NOMO-1 treated with dmso at 0.1 percent for 144 hours (cell line): ENCODE measurements around the gene TBCEL.
A peak's percentile ranks its signal among the peaks of the same experiment; 100 is the strongest.
"Not testable (repeated sequence)": the region's sequence is repeated elsewhere in the genome, so short reads cannot be mapped to it uniquely, and the experiment has no call there.

ENCODE experiments used
- DNase-seq: peaks from one replicate; lab custom pipeline; 2025; ENCODE audit not compliant: unreplicated experiment; lab: John Stamatoyannopoulos, UW

The TBCEL gene

DNA sequence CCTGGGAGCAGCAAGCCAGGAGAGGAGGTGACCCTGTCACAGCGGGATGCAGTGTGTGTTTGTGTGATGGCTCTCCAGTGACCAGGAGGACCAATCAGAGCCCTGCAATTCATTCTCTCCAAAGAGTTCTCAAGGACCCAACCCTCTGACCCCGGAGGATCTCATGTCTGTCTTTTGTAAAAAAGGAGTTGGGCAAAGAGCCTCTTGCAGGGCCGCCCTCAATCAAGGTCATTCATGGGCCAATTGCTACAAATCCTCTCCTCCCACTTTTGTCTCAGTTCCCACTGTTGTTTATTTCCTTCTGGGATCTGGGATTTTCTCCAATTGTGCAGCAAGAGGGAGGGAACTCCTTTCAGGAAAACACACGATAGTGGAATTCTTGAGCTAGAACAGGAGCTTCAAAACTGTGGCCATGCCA is 81.2 kb downstream of the TBCEL start:
- DNase-seq = no peak

GRCh38 chr11:121105481-121106195 is 81.7 kb downstream of the TBCEL start:
- DNase-seq = no peak

DNA sequence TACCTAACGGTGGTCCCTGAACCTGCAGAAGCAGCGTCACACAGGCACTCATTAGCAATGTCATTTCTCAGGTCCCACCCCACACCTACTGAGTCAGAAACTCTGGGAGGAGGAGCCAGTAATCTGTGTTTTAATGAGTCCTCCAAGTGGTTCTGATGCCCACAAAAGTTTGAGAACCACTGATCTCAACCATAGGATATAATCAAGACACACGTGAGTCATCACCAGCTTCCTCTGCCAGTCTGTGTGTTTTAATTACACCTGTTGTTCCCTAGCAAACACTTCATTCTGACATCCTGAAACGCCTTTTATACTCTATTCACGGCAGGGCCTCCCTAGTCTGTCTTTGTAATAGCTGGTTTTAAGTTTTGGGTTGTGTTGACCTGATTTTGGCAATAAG is 82.9 kb downstream of the TBCEL start:
- no peak for DNase-seq

DNA sequence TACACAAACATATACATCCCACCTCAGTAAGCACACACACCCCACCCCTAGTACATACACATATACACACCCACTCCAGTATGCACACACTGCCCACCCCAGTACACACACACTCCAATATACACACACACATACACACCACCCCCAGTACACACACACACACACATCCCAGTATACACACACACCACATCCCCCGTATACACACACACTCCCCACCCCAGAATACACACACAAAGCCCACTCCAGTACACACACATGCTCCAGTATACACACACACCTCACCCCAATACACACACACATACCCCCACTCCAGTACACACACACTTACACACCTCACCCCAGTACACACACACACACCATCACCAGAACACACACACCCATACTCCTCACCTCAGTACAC is 84.5 kb downstream of the TBCEL start:
- no peak for DNase-seq

DNA sequence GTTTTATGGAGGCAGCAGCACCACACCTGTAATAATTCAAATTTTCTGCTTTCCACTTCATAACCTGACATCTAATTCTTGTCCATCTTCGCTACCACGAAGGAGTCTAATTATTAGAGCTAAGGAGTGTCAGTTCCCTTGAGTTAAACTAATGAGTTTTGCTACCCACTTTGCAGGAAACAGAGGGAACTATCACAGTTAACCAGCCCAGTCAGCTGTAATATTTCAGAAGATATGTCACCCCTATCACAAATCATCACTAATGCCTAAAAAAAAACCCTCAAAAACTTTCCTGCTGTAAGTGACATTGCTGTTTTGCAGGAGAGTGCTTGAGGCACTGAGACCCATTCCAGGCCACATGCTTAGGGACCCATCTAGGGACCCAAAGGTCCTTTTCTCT is 85.6 kb downstream of the TBCEL start:
- DNase-seq = no peak

DNA sequence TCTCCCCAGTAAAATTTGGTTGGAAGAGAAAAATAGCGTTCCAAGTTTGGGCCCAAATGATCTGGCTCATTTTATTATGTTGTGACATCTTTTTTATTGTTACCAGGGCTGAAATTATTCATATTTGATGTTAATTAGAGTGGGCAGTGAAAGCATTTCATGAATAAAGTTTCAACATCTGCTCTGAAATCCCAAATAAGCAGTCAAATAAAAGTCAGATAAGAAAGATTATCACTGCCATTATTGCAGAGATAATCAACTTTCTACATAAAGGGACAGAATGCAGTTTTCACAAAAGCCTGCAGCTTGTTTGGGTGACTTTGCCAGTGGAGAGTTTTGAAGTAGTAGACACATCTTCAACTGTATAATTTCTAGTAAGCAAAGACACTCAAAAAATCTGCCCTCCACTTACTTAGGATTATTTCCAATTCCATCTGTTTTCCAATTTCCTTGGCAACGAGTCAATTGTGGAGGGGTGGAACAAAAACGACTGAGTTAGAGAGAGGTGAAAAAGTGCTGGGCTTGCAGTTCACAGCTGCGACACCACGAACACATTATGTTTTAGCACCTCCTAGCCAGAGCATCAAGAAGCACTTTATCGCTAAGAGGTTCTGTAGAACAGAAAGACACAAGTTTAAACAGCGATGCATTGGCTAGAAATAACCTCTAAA is 86.1 kb downstream of the TBCEL start:
- DNase-seq = no peak

DNA sequence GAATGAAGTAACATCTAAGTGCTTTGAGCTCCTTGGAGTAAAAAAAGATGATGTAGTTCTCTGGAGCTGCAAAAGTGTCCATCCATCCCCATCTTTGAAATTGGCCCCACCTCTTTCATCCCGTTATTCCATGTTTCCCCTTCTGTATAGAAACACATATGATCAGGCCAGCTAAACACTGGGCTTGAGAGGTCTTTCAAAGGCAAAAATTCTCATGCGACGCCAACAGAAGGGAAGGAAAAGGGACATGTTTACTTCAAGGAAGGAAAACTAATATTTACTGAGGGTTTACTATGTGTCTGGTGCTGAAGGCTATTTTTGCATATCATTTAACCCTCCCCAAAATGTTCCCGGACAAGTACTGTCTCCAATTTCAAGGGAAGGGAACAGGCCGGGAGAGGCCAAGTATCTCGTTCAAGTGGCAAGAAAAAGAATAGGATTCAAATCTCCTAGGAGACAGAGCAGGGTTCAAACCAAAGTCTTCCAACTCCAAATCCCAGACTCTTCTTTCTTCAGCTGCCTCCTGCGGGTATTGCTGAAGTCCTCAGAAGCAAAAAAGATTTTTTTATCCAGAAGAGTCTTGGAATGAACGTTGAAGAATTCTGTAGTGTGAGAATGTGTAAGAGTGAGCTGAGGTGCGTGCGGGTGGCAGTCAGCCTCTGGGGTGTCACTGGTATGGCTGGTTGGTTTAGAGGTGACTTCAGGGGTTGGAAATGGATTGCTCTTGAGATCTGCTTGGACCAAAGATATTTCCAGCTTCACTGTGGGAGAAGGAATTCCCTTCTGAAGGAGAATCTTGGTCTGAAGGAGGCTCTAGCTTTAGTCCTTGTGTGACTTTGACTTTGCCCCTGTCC is 87.2 kb downstream of the TBCEL start:
- no peak for DNase-seq

DNA sequence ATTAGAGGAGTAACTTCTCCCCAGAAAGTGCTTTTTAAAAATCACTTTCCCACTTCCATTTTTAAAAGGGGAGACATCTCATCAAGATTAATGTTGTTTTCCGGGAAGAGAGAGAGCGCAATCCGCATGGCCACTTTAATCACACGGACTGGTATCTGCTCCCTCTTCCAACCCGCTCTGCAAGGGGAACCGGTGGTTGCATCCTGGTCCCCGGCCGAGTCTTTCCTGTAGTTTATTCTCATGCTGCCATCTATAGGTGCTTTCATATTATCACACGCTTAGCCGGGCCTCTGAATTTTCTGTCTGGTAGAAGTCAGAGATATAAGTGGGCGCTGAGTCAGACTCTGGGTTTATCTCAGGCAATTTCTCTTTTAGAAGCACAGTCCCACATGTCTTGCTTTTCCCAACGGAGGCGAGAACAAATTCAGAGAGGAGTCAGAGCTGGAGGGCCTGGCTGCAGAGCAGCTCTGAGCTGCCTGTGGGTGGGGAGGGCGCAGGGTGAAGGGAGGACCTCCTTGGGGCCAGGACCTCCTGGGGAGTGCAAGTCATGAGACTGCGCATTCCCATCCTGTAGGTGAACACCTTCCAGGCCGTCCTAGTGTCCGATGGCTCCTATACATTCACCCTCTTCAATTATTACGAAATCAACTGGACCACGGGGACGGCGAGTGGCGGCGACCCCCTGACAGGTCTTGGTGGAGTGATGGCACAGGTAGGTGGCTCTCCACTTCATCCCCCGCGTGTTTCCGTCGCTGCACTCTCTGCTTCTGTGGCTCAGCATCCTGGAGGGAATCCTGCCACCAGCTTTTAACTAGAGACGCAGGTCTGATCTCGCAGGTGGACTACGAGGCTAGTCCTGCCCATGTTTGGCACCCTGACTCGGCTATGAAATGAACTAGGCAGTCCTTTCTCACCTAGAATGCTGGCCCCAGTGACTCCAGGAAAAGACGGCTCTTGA is 88.9 kb downstream of the TBCEL start:
- peak; percentile 31 for DNase-seq

GRCh38 chr11:121113611-121114010 is 89.7 kb downstream of the TBCEL start:
- DNase-seq = no peak

GRCh38 chr11:121115024-121115423 is 91.1 kb downstream of the TBCEL start:
- not testable (repeated sequence) for DNase-seq

DNA sequence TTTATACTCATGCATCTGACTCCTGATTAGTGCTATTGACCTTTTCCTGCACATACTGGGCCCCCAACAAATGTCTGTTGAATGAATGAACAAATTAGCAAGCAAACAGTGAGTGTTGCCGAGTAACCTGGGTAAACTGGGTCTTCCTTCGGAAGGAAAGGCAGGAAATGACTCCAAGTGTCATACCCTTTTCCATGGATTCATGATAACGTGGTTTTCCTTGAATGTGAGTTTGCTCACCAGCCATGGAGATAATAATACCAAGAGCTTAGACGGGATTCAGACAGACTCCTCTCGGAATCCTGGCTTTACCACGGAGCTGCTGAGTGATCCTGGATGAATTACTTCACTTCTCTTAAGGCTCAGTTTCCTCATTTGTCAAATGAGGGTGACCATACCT is 93.9 kb downstream of the TBCEL start:
- no peak for DNase-seq

- no peak for DNase-seq
Measured at GRCh38 chr11:121119440-121119839, 95.5 kb downstream of the TBCEL start.

DNA sequence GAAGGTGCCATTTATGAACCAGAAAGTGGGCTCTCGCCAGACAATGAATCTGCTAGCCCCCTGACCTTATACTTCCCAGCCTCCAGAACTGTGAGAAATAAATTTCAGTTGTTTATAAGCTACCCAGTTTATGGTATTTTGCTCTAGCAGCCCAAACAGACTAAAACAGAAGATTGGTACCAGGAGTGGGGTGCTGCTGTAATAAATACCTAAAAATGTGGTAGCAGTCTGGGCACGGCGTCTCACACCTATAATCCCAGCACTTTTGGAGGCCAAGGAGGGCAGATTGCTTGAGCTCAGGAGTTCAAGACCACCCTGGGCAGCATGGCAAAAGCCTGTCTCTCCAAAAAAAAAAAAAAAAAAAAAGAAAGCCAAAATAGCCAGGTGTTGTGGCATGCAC is 98.4 kb downstream of the TBCEL start:
- no peak for DNase-seq

GRCh38 chr11:121123496-121124069 is 99.7 kb downstream of the TBCEL start:
- DNase-seq = no peak

- DNase-seq = no peak
Measured at GRCh38 chr11:121127809-121128208, 103.9 kb downstream of the TBCEL start.

DNA sequence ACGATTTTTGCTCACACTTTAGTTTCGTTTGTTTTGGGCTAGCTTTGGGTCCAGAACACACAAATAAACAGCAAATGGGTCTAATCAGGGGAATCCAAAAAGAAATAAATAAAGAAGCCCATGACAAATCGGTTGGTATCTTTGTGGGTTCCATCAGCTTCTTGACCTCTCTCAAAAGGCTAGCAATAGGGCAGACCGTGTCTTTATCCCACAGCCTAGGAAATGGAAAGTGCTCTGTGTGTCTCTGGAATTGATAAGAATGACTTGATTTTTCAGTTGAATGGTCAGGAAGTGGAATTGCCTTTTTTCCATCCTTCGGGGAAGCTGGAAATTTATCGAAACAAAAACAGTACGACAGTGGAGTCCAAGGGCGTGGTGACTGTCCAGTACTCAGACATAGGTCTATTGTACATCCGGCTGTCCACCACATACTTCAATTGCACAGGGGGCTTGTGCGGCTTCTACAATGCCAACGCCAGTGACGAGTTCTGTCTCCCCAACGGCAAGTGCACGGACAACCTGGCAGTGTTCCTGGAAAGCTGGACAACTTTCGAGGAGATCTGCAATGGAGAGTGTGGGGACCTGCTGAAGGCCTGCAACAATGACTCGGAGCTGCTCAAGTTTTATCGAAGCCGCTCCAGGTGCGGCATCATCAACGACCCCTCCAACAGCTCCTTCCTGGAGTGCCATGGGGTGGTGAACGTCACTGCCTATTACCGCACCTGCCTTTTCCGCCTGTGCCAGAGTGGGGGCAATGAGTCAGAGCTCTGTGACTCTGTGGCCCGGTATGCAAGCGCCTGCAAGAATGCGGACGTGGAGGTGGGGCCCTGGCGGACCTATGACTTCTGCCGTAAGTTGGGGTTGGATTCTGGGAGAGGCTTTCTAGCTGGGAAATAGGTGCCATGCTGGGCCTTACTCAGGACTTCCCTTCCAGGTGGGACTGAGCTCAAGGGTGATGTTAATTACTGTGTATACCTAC is 105.7 kb downstream of the TBCEL start:
- no peak for DNase-seq

DNA sequence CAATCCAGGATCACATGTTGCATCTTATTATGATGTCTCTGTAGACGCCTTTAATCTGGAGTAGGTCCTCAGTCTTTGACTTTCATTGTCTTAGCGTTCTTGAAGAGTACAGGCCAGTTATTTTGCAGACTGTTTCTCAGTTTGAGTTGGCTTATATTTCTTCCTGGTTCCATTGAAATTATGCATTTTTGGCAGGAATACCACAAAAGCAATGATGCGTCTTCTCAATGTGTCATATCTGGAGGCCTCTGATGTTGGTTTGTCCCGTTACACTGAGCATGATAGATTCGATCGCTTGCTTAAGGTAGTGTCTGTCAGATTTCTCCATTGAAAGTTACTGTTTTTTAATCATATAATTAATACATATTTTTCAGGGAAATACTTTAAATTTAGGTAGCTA is 107.8 kb downstream of the TBCEL start:
- DNase-seq = no peak

DNA sequence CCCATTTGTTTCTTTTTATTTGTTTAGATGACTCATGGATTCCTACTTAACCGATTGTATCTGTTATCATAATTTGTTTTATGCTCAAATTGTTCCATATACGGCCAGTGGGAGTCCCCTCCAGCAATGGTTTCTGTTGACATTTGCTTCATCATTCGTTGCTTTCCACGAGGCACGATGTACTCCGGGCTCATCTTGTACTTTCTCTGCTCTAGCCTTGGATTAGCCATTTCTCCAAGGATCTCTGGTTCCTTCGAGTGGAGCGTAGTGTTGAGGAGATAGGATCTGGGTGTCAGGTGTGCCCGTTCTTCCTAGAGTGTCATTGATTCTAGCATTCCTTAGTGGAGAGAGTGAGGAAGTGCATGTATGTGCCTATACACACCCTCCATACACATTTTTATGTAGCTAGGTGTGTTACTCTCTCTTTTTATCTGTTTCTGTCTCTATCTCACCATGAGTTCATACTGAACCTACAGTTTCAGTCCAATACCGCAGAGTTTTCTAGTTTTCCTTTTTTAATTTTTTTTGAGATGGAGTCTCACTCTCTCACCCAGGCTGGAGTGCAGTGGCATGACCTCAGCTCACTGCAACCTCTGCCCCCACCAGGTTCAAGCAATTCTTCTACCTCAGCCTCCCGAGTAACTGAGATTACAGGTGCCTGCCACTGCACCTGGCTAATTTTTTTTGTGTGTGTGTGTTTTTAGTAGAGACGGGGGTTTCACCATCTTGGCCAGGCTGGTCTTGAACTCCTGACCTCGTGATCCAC is 108.5 kb downstream of the TBCEL start:
- DNase-seq = no peak
